HCT116 (cell line): ENCODE measurements around the gene TMEM258. TPM values are rescaled to one million over a fixed set of nuclear protein-coding genes. Genes with fewer than 3 reads are reported as not detected.

ENCODE experiments used
- ATAC-seq: fragments of 200-7000 bp; cut with Tn5 transposase; 2 replicates; pipeline ENCODE4 v1.9.1; 2020; ENCODE audit warnings: mild to moderate bottlenecking, moderate library complexity
- BruUV-seq: library from RNA; stranded (reverse); fragments of 400-500 nt; replicated peaks from 2 replicates; lab custom pipeline; 2021; lab: Mats Ljungman, UMichigan
- CTCF ChIA-PET: fragments of 300-600 bp; sonication (Branson Sonifier 250); formaldehyde crosslinking; loops from one replicate; lab custom pipeline; 2021; ENCODE audit warnings: antibody characterized with exemption; lab: Charles Lee
- POLR2A ChIA-PET: fragments of 300-600, 350-600 bp; sonication (Branson Sonifier 250); formaldehyde crosslinking; loops from one replicate; lab custom pipeline; 2021; ENCODE audit warnings: antibody characterized with exemption; lab: Charles Lee
- RAD21 ChIA-PET, 2 experiments: fragments of 300-600 bp; sonication (Branson Sonifier 250); formaldehyde crosslinking; loops; one replicate each; lab custom pipeline; 2023; ENCODE audit warnings: low total read pairs in 2 of 2; ENCODE audit not compliant: uncharacterized antibody in 2 of 2, unreplicated experiment in 2 of 2, low non-redundant PET in 1 of 2; lab: Charles Lee
- DNase-seq: peaks from one replicate; pipeline ENCODE4 v3.0.0-alpha.2; 2010; ENCODE audit warnings: low read depth, low spot score
- H2AFZ ChIP-seq: fragments of 200-600 bp; shearing (Covaris generic), sonication (generic); 2 replicates; pipeline ENCODE4 v1.6.1; 2017; ENCODE audit warnings: low read depth, mixed run types, mixed read lengths, antibody characterized with exemption, low read length; ENCODE audit not compliant: poor library complexity, severe bottlenecking
- H3K27ac ChIP-seq: 2 replicates; pipeline ENCODE4 v1.5.1; 2012; ENCODE audit warnings: low read depth, low read length
- H3K27me3 ChIP-seq: fragments of 200-600 bp; sonication (generic); 2 replicates; pipeline ENCODE4 v1.6.1; 2016; ENCODE audit warnings: mixed run types, low read length, mixed read lengths; ENCODE audit not compliant: insufficient read depth
- H3K36me3 ChIP-seq, 2 experiments: fragments of 200-500 bp in 1 of 2; fragments of 200-600 bp in 1 of 2; sonication (Bioruptor generic) in 1 of 2; sonication (generic) in 1 of 2; 2 replicates each; pipeline versions ENCODE4 v1.5.1 to v1.6.1; 2014 to 2016; ENCODE audit warnings: low read length in 2 of 2, inconsistent platforms in 1 of 2, mixed read lengths in 1 of 2, mixed run types in 1 of 2; ENCODE audit not compliant: insufficient read depth in 2 of 2, control insufficient read depth in 1 of 2
- H3K4me1 ChIP-seq, 2 experiments: fragments of 200-600 bp in 1 of 2; sonication (generic) in 1 of 2; 2 replicates each; pipeline versions ENCODE4 v1.5.1 to v1.6.1; 2012 to 2017; ENCODE audit warnings: low read length in 2 of 2, inconsistent platforms in 1 of 2, mild to moderate bottlenecking in 1 of 2, mixed read lengths in 1 of 2, mixed run types in 1 of 2, moderate library complexity in 1 of 2; ENCODE audit not compliant: insufficient read depth in 2 of 2, control insufficient read depth in 1 of 2
- H3K4me2 ChIP-seq: fragments of 200-600 bp; sonication (generic); 2 replicates; pipeline ENCODE4 v1.6.1; 2017; ENCODE audit warnings: mixed run types, low read length, mixed read lengths
- H3K4me3 ChIP-seq, 2 experiments: fragments of 200-600 bp in 1 of 2; sonication (generic) in 1 of 2; replicated peaks in 1 of 2; 2 replicates each; pipeline ENCODE4 v1.5.1; 2011 to 2016; ENCODE audit warnings: low read length in 2 of 2, control low read depth in 1 of 2, low read depth in 1 of 2, mild to moderate bottlenecking in 1 of 2, mixed read lengths in 1 of 2, mixed run types in 1 of 2
- H3K79me2 ChIP-seq: fragments of 200-600 bp; sonication (generic); 2 replicates; pipeline ENCODE4 v1.6.1; 2017; ENCODE audit warnings: mild to moderate bottlenecking, mixed run types, low read length, moderate library complexity, mixed read lengths; ENCODE audit not compliant: insufficient read depth
- H3K9ac ChIP-seq: fragments of 200-600 bp; sonication (generic); 2 replicates; pipeline ENCODE4 v1.6.1; 2016; ENCODE audit warnings: low read length, mixed read lengths
- H3K9me2 ChIP-seq: fragments of 200-600 bp; sonication (generic), shearing (Covaris generic); 2 replicates; pipeline ENCODE4 v1.6.1; 2017; ENCODE audit warnings: mixed run types, mild to moderate bottlenecking, moderate library complexity; ENCODE audit not compliant: insufficient read depth
- H3K9me3 ChIP-seq, 2 experiments: fragments of 200-500 bp in 1 of 2; fragments of 200-600 bp in 1 of 2; sonication (Bioruptor generic) in 1 of 2; sonication (generic) in 1 of 2; 2 replicates each; pipeline ENCODE4 v1.6.1; 2014 to 2017; ENCODE audit warnings: low read length in 2 of 2, mixed read lengths in 2 of 2, inconsistent platforms in 1 of 2, low read depth in 1 of 2, mild to moderate bottlenecking in 1 of 2, mixed run types in 1 of 2, moderate library complexity in 1 of 2; ENCODE audit not compliant: control insufficient read depth in 1 of 2, insufficient read depth in 1 of 2
- H4K20me1 ChIP-seq: fragments of 200-600 bp; sonication (generic), shearing (Covaris generic); 2 replicates; pipeline ENCODE4 v1.6.1; 2017; ENCODE audit warnings: mixed run types, mild to moderate bottlenecking, moderate library complexity; ENCODE audit not compliant: insufficient read depth
- MAX ChIP-seq: IDR thresholded peaks from 2 replicates; pipeline ENCODE4 v1.6.1; 2012
- RAD21 ChIP-seq: IDR thresholded peaks from 2 replicates; pipeline ENCODE4 v1.6.1; 2012; ENCODE audit warnings: low read depth, mild to moderate bottlenecking
- SIN3A ChIP-seq: IDR thresholded peaks from 2 replicates; pipeline ENCODE4 v1.6.1; 2012; ENCODE audit warnings: low read depth
- ZFX ChIP-seq: fragments of 450-650 bp; IDR thresholded peaks from 2 replicates; pipeline ENCODE4 v1.6.1; 2017
- intact Hi-C: fragments of 100-400 bp; cut with micrococcal nuclease; formaldehyde crosslinking; loops from 2 replicates; pipeline ENCODE4 v1.10.0; 2022
- total RNA-seq: library from RNA; stranded (reverse); gene quantifications from one replicate; pipeline ENCODE4 v1.2.1, GENCODE V29; 2021; ENCODE audit not compliant: unreplicated experiment

The TMEM258 gene
- total RNA-seq, 1 experiment from 2014 or later: 160 TPM

GRCh38 chr11:61793083-61793828, 857 bp upstream of the TMEM258 start:
- POLR2A ChIA-PET: interaction anchor here (1.0 to 2.8 kb wide), 3 partner anchors 12 to 155 kb away, joined by 4 to 14 read pairs (median 6); no protein-coding TSS in a partner anchor
- ATAC-seq (peak; percentile 46), DNase-seq (no peak)
- H3K27me3 ChIP-seq: no peaks in the 10 kb centered on the region
- no peak overlapping the region for H2AFZ ChIP-seq
- H4K20me1 ChIP-seq: peaks cover 10% of the 10 kb centered on the region; the same call in 1 of the 2 replicates
- peak overlapping the region; percentile 96 to 100 for H3K4me3 ChIP-seq
- no peaks in the 10 kb centered on the region for H3K9me2 ChIP-seq
- peaks cover 79% of the 10 kb centered on the region for H3K79me2 ChIP-seq
- peak overlapping the region; percentile 99 for H3K9ac ChIP-seq
- peaks cover 21 to 52% of the 10 kb centered on the region in 2 experiments for H3K36me3 ChIP-seq
- intact Hi-C loops: no loop called here
- peak; percentile 55; the same call in 1 of the 2 replicates for TF ChIP-seq ZFX
- no peak for TF ChIP-seq MAX
- peak overlapping the region; percentile 90 for H3K4me2 ChIP-seq
- BruUV-seq: TSS peak; percentile 73
- peaks cover 4 to 16% of the 10 kb centered on the region in 2 experiments; a peak in 2 of 4 replicates for H3K4me1 ChIP-seq
- H3K9me3 ChIP-seq: no peaks in the 10 kb centered on the region
- CTCF ChIA-PET: interaction anchor here (0.8 to 2.4 kb wide), 4 partner anchors 46 to 315 kb away, joined by 3 to 9 read pairs (median 3); partner anchors contain the start of gene BEST1
- peak overlapping the region; percentile 94 for H3K27ac ChIP-seq
- RAD21 ChIA-PET: no interaction called here

- TF ChIP-seq SIN3A: 0 out of 2 replicates have a peak, but pooled peaks have one; percentile 5
- TF ChIP-seq RAD21: no peak
- TF ChIP-seq, all 23 proteins: peak for 1
- Histone ChIP-seq H3K79me2 (peaks cover 65% of the 10 kb centered on the region), H4K20me1 (peaks cover under 1% of the 10 kb centered on the region; the same call in 1 of the 2 replicates), H3K4me1 (peaks cover 4 to 16% of the 10 kb centered on the region in 2 experiments; a peak in 2 of 4 replicates), H2AFZ (no peak overlapping the region), H3K27me3 (no peaks in the 10 kb centered on the region), H3K9me3 (no peaks in the 10 kb centered on the region), H3K9ac (peak overlapping the region; percentile 99), H3K4me2 (peak overlapping the region; percentile 90), H3K27ac (peak overlapping the region; percentile 94), H3K4me3 (peak overlapping the region; percentile 96 to 100), H3K36me3 (peaks cover 24 to 52% of the 10 kb centered on the region in 2 experiments; a peak in 3 of 4 replicates), H3K9me2 (no peaks in the 10 kb centered on the region)
- intact Hi-C loops: no loop called here
- ATAC-seq: peak; percentile 46
- DNase-seq: peak; percentile 63
- ChIA-PET RAD21 (interaction anchor here in 1 of 2 experiments (1.5 kb wide), 1 partner anchor 316 kb away, joined by 3 read pairs; no protein-coding TSS in a partner anchor), POLR2A (interaction anchor here (0.6 to 2.8 kb wide), 6 partner anchors 9 to 39 kb away, joined by 3 to 14 read pairs (median 3); no protein-coding TSS in a partner anchor), CTCF (interaction anchor here (1.0 to 2.4 kb wide), 4 partner anchors 11 to 316 kb away, joined by 3 to 9 read pairs (median 4); no protein-coding TSS in a partner anchor)
- TSS peak; percentile 83 for BruUV-seq
These were observed 576 bp downstream of the TMEM258 start for GRCh38 chr11:61791737-61792309.
